HEK293 (cell line): Measurements from ENCODE around the gene CCR3.

Experiments
- KLF1 ChIP-seq: fragments of 450-650 bp; formaldehyde crosslinking; IDR thresholded peaks from 2 replicates; pipeline ENCODE4 v1.5.1; 2016; ENCODE audit warnings: missing biosample characterization, missing genetic modification characterization
- SP2 ChIP-seq: fragments of 450-650 bp; formaldehyde crosslinking; IDR thresholded peaks from 2 replicates; pipeline ENCODE4 v1.5.1; 2016; ENCODE audit warnings: missing biosample characterization, missing genetic modification characterization
- ZBTB48 ChIP-seq: fragments of 450-650 bp; formaldehyde crosslinking; IDR thresholded peaks from 2 replicates; pipeline ENCODE4 v1.5.1; 2016; ENCODE audit warnings: missing biosample characterization, missing genetic modification characterization
- ZNF24 ChIP-seq: fragments of 450-650 bp; formaldehyde crosslinking; IDR thresholded peaks from 2 replicates; pipeline ENCODE4 v1.5.1; 2016; ENCODE audit warnings: missing biosample characterization, missing genetic modification characterization
- ZNF510 ChIP-seq: fragments of 450-650 bp; formaldehyde crosslinking; IDR thresholded peaks from 2 replicates; pipeline ENCODE4 v1.5.1; 2018; ENCODE audit warnings: mild to moderate bottlenecking, missing genetic modification characterization, missing biosample characterization; ENCODE audit not compliant: insufficient replicate concordance
- TF ChIP-seq, protein P1 (sequence below): sonication (generic); formaldehyde crosslinking; IDR thresholded peaks from 2 replicates; pipeline ENCODE4 v1.8.1; 2022; ENCODE audit warnings: mild to moderate bottlenecking, moderate library complexity, missing genetic modification reagents
- TF ChIP-seq, protein P2 (sequence below): fragments of 450-650 bp; formaldehyde crosslinking; IDR thresholded peaks from 2 replicates; pipeline ENCODE4 v1.5.1; 2016; ENCODE audit warnings: missing biosample characterization, missing genetic modification characterization

DNA sequence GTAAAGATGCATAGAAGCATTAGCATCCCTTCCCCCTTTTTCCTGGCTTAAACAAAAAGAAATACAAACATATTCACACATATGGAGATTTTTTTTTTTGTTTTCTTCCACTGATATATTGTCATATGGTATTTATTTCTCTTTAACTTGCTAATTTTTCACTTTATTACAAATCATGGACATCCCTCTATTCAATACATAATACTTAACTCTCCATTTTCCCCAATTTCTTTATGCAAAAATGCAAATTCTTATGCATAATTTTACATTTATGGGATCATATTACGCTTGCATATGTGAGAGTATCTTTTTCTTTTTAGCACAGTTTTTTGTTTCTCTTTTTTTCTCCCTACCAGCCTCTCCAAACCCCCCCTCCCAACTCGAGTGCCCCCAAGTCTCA lies 48.8 kb downstream of the CCR3 start:
- TF ChIP-seq, protein P1, sequence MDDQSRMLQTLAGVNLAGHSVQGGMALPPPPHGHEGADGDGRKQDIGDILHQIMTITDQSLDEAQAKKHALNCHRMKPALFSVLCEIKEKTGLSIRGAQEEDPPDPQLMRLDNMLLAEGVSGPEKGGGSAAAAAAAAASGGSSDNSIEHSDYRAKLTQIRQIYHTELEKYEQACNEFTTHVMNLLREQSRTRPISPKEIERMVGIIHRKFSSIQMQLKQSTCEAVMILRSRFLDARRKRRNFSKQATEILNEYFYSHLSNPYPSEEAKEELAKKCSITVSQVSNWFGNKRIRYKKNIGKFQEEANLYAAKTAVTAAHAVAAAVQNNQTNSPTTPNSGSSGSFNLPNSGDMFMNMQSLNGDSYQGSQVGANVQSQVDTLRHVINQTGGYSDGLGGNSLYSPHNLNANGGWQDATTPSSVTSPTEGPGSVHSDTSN, result no peak
- TF ChIP-seq, protein P2, sequence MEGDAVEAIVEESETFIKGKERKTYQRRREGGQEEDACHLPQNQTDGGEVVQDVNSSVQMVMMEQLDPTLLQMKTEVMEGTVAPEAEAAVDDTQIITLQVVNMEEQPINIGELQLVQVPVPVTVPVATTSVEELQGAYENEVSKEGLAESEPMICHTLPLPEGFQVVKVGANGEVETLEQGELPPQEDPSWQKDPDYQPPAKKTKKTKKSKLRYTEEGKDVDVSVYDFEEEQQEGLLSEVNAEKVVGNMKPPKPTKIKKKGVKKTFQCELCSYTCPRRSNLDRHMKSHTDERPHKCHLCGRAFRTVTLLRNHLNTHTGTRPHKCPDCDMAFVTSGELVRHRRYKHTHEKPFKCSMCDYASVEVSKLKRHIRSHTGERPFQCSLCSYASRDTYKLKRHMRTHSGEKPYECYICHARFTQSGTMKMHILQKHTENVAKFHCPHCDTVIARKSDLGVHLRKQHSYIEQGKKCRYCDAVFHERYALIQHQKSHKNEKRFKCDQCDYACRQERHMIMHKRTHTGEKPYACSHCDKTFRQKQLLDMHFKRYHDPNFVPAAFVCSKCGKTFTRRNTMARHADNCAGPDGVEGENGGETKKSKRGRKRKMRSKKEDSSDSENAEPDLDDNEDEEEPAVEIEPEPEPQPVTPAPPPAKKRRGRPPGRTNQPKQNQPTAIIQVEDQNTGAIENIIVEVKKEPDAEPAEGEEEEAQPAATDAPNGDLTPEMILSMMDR (tag by site-specific recombination), result no peak
- TF ChIP-seq ZNF24 (tag by site-specific recombination) (no peak), KLF1 (tag by site-specific recombination) (no peak), ZBTB48 (tag by site-specific recombination) (no peak), ZNF510 (tag by site-specific recombination) (no peak), SP2 (no peak)
